Neural crest cell (in vitro differentiated cells): ENCODE data around the gene NRXN3. TPM values are rescaled to one million over a fixed set of nuclear protein-coding genes. Genes with fewer than 3 reads are reported as not detected.

Source experiments
- DNase-seq: peaks from one replicate; pipeline ENCODE4 v3.0.0; 2021; ENCODE audit warnings: low read depth, mixed read lengths, low spot score
- H3K27ac Mint-ChIP-seq: one replicate; pipeline ENCODE4 v1.8.0; 2021; ENCODE audit warnings: mild to moderate bottlenecking, mixed read lengths; ENCODE audit not compliant: unreplicated experiment
- H3K27me3 Mint-ChIP-seq: 2 replicates; pipeline ENCODE4 v1.8.0; 2021; ENCODE audit warnings: low read depth, mild to moderate bottlenecking, mixed read lengths
- H3K36me3 Mint-ChIP-seq: 2 replicates; pipeline ENCODE4 v1.8.0; 2021; ENCODE audit warnings: low read depth, mild to moderate bottlenecking, mixed read lengths
- H3K4me1 Mint-ChIP-seq: 2 replicates; pipeline ENCODE4 v1.8.0; 2021; ENCODE audit warnings: mixed read lengths
- H3K4me3 Mint-ChIP-seq: one replicate; pipeline ENCODE4 v1.8.0; 2021; ENCODE audit warnings: mild to moderate bottlenecking, mixed read lengths
- H3K9me3 Mint-ChIP-seq: 2 replicates; pipeline ENCODE4 v1.8.0; 2021; ENCODE audit warnings: mixed read lengths
- total RNA-seq: library from RNA; stranded (reverse); gene quantifications from 2 replicates; pipeline ENCODE4 v1.2.1, GENCODE V29; 2021
- TF ChIP-seq, protein P1 (sequence below): fragments of 200-600 bp; sonication (generic); conservative IDR thresholded peaks from 2 replicates; pipeline ENCODE4 v1.5.0; 2021; ENCODE audit warnings: antibody characterized with exemption, mild to moderate bottlenecking

NRXN3 gene
- total RNA-seq, 1 donor from 2014 or later = 2.5 TPM

DNA sequence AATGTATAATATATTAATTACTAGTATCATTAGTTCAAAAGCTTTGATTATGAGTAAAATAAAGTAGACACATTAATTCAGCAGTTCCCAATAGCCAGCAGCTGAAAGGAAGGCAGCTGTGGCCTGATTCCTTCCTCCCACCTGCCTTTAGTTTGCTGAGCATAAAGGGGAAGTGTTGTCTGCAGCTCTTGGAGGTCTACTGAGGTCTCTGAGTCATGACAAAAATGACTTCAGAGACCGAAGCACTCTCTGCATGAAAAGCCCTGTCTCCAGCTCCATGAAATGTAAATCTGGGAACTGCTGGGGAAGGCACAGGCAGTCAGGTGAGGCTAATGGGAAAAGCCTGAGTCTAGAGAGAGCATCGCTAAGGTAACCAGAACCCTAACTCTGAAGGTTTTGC lies 165.4 kb downstream of the NRXN3 start:
- no peak for DNase-seq
- Mint-ChIP-seq H3K36me3 (no peaks in the 10 kb centered on the region), H3K4me1 (no peaks in the 10 kb centered on the region), H3K27me3 (peaks cover 57% of the 10 kb centered on the region), H3K4me3 (no peak overlapping the region), H3K9me3 (no peaks in the 10 kb centered on the region), H3K27ac (no peak overlapping the region)
- TF ChIP-seq, protein P1, sequence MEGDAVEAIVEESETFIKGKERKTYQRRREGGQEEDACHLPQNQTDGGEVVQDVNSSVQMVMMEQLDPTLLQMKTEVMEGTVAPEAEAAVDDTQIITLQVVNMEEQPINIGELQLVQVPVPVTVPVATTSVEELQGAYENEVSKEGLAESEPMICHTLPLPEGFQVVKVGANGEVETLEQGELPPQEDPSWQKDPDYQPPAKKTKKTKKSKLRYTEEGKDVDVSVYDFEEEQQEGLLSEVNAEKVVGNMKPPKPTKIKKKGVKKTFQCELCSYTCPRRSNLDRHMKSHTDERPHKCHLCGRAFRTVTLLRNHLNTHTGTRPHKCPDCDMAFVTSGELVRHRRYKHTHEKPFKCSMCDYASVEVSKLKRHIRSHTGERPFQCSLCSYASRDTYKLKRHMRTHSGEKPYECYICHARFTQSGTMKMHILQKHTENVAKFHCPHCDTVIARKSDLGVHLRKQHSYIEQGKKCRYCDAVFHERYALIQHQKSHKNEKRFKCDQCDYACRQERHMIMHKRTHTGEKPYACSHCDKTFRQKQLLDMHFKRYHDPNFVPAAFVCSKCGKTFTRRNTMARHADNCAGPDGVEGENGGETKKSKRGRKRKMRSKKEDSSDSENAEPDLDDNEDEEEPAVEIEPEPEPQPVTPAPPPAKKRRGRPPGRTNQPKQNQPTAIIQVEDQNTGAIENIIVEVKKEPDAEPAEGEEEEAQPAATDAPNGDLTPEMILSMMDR = no peak

DNA sequence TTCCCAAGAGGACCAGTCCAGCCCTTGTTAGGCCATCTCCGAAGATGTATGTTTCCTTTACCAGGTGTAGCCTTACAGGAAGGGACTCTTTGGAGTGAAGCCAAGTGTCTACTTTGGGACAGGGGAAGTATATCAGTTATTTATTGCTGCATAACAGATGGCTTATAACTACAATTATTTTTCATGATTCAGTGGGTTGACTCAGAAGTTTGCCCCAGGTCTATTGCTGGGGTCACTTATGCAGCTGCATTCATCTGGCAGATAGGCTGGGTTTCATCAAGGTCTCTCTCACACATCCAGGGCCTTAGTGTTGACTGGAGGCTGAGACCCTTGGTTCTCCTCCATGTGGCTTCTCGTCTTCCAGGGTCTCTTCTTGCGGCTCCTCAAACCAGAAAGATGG lies 170.1 kb downstream of the NRXN3 start:
- H3K4me1 Mint-ChIP-seq = no peaks in the 10 kb centered on the region
- TF ChIP-seq, protein P1 = no peak
- no peak for DNase-seq
- H3K9me3 Mint-ChIP-seq = no peaks in the 10 kb centered on the region
- H3K27me3 Mint-ChIP-seq = peaks cover 26% of the 10 kb centered on the region
- H3K4me3 Mint-ChIP-seq = no peak overlapping the region
- no peak overlapping the region for H3K27ac Mint-ChIP-seq
- H3K36me3 Mint-ChIP-seq = no peaks in the 10 kb centered on the region

DNA sequence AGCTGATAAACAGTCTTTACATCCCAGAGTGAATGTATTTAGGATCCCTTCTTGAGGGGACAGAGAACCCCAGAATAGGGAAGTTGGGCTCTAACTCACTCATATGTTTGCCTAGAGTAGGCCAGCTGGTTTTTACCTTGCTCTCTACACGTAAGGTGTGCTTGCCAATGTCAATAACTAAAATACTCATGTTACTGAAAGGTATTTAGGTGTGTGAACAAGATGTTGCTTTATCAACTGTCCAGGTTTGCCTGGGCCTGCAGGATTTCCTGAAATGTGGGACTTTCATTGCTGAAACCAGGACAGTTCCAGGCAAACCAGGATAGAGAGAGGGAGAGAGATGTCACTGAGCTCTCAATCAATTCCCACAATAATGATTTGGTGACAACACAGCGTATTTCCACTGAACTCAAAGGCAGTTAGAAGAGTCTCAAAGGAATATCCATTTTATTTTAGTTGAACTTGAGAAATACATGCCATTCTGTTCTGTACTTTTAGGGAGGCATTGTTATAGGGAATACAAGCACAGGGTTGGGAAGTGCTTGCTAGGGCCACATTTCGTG lies 171.7 kb downstream of the NRXN3 start:
- TF ChIP-seq, protein P1 = no peak
- Mint-ChIP-seq H3K4me3 (no peak overlapping the region), H3K27me3 (peaks cover 23% of the 10 kb centered on the region), H3K27ac (no peak overlapping the region), H3K36me3 (no peaks in the 10 kb centered on the region), H3K4me1 (no peaks in the 10 kb centered on the region), H3K9me3 (no peaks in the 10 kb centered on the region)
- no peak for DNase-seq

DNA sequence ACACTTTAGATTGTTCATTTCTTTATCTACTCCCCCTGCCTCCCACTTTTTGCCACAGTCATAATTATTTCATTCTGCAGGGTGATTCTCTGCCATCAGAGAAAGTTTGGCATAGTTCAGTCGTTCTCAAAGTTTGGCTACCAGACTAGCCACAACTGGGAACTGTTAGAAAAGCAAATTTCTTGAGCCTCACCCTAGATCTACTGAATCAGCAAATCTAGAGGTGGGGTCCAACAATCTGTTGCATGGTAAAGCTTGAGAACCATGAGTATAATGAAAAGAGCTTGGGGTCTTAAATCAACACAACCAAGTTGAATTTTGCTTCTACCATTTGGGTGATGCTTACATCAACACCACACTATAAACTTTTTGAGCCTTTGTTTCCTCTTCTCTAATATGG lies 172.7 kb downstream of the NRXN3 start:
- Mint-ChIP-seq H3K9me3 (no peaks in the 10 kb centered on the region), H3K27me3 (peaks cover 18% of the 10 kb centered on the region), H3K4me1 (no peaks in the 10 kb centered on the region), H3K4me3 (no peak overlapping the region), H3K36me3 (no peaks in the 10 kb centered on the region), H3K27ac (no peak overlapping the region)
- DNase-seq = no peak
- TF ChIP-seq, protein P1 = no peak

DNA sequence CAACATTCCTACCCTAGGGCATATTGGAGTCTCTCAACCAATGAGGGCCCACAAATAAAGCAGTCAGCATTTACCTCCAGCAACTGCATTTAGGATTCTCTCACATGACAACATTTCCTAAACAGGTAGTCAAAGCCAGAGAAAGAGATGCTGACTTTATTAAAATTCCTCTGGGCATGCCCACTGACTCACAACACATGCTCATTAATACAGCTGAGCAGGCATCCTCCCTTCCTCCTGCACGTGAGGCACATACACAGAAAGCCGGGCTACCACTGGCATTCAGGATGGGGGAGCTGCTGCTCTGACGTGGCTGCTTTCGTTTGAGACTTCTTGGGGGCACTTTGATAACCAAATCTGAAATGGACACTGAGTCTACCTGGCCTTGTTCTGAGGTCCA lies 174.1 kb downstream of the NRXN3 start:
- H3K4me3 Mint-ChIP-seq = no peak overlapping the region
- H3K9me3 Mint-ChIP-seq = no peaks in the 10 kb centered on the region
- H3K27me3 Mint-ChIP-seq = peaks cover 16% of the 10 kb centered on the region
- H3K27ac Mint-ChIP-seq = no peak overlapping the region
- TF ChIP-seq, protein P1 = no peak
- no peaks in the 10 kb centered on the region for H3K36me3 Mint-ChIP-seq
- no peaks in the 10 kb centered on the region for H3K4me1 Mint-ChIP-seq
- DNase-seq = no peak
